ENCODE measurements around the gene ARHGAP26.

GRCh38 chr5:143196601-143197259, 426.6 kb downstream of the ARHGAP26 start:
- TF ChIP-seq CTCF (IDR thresholded peaks at IDR 0.05): no peak
- no peak for TF ChIP-seq POLR2A (IDR thresholded peaks at IDR 0.05)
